Neural cell (in vitro differentiated cells): ENCODE data around the gene MYL12B.
"Not testable (repeated sequence)": the region's sequence is repeated elsewhere in the genome, so short reads cannot be mapped to it uniquely, and the experiment has no call there.

ENCODE experiments used
- EZH2 ChIP-seq: fragments of 200-600, 300-800 bp; shearing (Covaris generic), sonication (generic); IDR thresholded peaks from 2 replicates; pipeline ENCODE4 v1.6.1; 2014; ENCODE audit warnings: antibody characterized with exemption, low read length, borderline replicate concordance, mild to moderate bottlenecking; ENCODE audit not compliant: insufficient read depth, poor library complexity, severe bottlenecking
- POLR2AphosphoS5 ChIP-seq: IDR thresholded peaks from 2 replicates; pipeline ENCODE4 v1.6.1; 2012
- TF ChIP-seq, protein P1 (sequence below): fragments of 450-650 bp; IDR thresholded peaks from 2 replicates; pipeline ENCODE4 v1.5.1; 2014; ENCODE audit warnings: antibody characterized with exemption, mild to moderate bottlenecking, moderate library complexity; ENCODE audit not compliant: poor library complexity, severe bottlenecking

DNA sequence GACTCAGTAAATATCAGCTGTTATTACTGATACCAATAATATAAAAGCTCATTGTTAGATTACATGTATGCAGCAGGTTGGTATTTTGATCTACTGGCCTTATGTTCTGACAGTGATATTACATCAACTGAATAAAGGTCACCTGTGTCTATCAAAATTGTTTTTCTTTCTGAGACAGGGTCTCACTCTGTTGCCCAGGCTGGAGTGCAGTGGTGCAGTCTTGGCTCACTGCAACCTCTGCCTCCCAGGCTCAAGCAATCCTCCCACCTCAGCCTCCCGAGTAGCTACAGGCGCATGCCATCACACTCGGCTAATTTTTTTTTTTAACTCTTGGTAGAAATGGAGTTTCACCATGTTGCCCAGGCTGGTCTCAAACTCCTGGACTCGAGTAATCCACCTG lies 41.1 kb upstream of the MYL12B start:
- TF ChIP-seq, protein P1, sequence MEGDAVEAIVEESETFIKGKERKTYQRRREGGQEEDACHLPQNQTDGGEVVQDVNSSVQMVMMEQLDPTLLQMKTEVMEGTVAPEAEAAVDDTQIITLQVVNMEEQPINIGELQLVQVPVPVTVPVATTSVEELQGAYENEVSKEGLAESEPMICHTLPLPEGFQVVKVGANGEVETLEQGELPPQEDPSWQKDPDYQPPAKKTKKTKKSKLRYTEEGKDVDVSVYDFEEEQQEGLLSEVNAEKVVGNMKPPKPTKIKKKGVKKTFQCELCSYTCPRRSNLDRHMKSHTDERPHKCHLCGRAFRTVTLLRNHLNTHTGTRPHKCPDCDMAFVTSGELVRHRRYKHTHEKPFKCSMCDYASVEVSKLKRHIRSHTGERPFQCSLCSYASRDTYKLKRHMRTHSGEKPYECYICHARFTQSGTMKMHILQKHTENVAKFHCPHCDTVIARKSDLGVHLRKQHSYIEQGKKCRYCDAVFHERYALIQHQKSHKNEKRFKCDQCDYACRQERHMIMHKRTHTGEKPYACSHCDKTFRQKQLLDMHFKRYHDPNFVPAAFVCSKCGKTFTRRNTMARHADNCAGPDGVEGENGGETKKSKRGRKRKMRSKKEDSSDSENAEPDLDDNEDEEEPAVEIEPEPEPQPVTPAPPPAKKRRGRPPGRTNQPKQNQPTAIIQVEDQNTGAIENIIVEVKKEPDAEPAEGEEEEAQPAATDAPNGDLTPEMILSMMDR = not testable (repeated sequence)
- TF ChIP-seq EZH2, POLR2AphosphoS5: not testable (repeated sequence)
